DOHH2 (cell line): Measurements from ENCODE around the gene LMO7.

Source experiments
- H3F3A ChIP-seq: fragments of 200-600 bp; sonication (generic), shearing (Covaris generic); 2 replicates; pipeline ENCODE4 v1.6.0; 2016; ENCODE audit warnings: antibody characterized with exemption, mild to moderate bottlenecking; ENCODE audit not compliant: control insufficient read depth, insufficient read depth
- H3K27ac ChIP-seq: fragments of 200-600 bp; sonication (generic); 2 replicates; pipeline ENCODE4 v1.5.1; 2014; ENCODE audit warnings: low read depth, mild to moderate bottlenecking, low read length, moderate library complexity
- H3K27me3 ChIP-seq: fragments of 200-600 bp; sonication (generic); 2 replicates; pipeline ENCODE4 v1.6.1; 2014; ENCODE audit warnings: mild to moderate bottlenecking, low read length, mixed read lengths; ENCODE audit not compliant: control insufficient read depth
- H3K36me3 ChIP-seq: fragments of 200-600 bp; sonication (generic); 2 replicates; pipeline ENCODE4 v1.6.1; 2014; ENCODE audit warnings: mild to moderate bottlenecking, low read length, moderate library complexity, mixed read lengths; ENCODE audit not compliant: control insufficient read depth
- H3K4me1 ChIP-seq: fragments of 200-600 bp; sonication (generic); 2 replicates; pipeline ENCODE4 v1.6.1; 2014; ENCODE audit warnings: mild to moderate bottlenecking, low read length, mixed read lengths; ENCODE audit not compliant: control insufficient read depth
- H3K4me2 ChIP-seq: fragments of 200-600 bp; sonication (generic); 2 replicates; pipeline ENCODE4 v1.6.0; 2014; ENCODE audit warnings: mild to moderate bottlenecking, low read length, moderate library complexity
- H3K4me3 ChIP-seq: fragments of 200-600 bp; sonication (generic); 2 replicates; pipeline ENCODE4 v1.5.1; 2014; ENCODE audit warnings: mild to moderate bottlenecking, low read length, mixed read lengths
- H3K79me2 ChIP-seq: fragments of 200-600 bp; sonication (generic); 2 replicates; pipeline ENCODE4 v1.6.1; 2014; ENCODE audit warnings: mild to moderate bottlenecking, low read length, mixed read lengths; ENCODE audit not compliant: control insufficient read depth
- H3K9me2 ChIP-seq: fragments of 200-600 bp; sonication (generic); replicated peaks from 2 replicates; pipeline ENCODE4 v1.6.1; 2014; ENCODE audit warnings: mild to moderate bottlenecking, low read length, mixed read lengths; ENCODE audit not compliant: control insufficient read depth
- H3K9me3 ChIP-seq: fragments of 200-600 bp; sonication (generic); 2 replicates; pipeline ENCODE4 v1.6.1; 2014; ENCODE audit warnings: antibody characterized with exemption, low read length, mixed read lengths; ENCODE audit not compliant: control insufficient read depth, insufficient read depth
- H4K20me1 ChIP-seq: fragments of 200-600 bp; sonication (generic); 2 replicates; pipeline ENCODE4 v1.6.0; 2014; ENCODE audit warnings: low read depth, mild to moderate bottlenecking, antibody characterized with exemption, low read length, moderate library complexity; ENCODE audit not compliant: control insufficient read depth, insufficient read depth
- CTCF ChIP-seq: fragments of 200-600 bp; sonication (generic); IDR thresholded peaks from one replicate; pipeline ENCODE4 v1.5.1; 2014; ENCODE audit warnings: antibody characterized with exemption, mild to moderate bottlenecking, low read depth, low read length; ENCODE audit not compliant: poor library complexity, severe bottlenecking
- EZH2phosphoT487 ChIP-seq: fragments of 200-600 bp; sonication (generic); IDR thresholded peaks from 2 replicates; pipeline ENCODE4 v1.6.1; 2017; ENCODE audit warnings: borderline replicate concordance, mild to moderate bottlenecking, antibody characterized with exemption, low read length, moderate library complexity, mixed read lengths

LMO7 gene

DNA sequence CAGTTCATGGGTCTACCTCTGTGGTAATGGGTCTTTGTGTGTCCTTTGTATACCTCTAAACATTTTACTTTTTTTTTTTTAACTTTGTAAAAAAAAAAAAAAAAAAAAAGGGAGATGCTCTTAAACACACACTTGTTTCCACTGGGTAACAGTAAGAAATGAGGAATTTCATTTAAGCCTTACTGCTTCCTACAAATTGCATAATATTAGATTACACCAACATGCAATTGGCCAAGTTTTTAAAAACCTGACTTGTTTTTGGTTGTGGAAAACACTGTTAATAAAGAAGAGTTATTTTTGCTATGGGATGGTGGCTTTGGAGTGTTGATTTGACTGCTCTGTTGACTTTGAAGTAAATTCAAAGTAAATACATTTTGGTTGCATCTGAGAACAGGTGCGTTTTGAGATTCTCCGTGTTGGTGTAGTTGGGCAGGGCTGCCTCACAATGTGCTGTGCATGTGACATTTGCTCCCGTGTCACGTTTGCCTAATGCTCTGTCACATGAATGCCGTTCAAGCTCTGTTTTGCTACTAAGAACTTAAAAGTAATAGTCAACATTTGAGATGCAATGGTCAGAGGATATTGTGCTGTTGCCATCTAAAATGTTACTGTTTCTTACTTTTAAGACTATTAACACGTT, 202.4 kb downstream of the LMO7 start:
- Histone ChIP-seq H3K27ac (no peak overlapping the region), H3K4me3 (no peak overlapping the region), H4K20me1 (no peaks in the 10 kb centered on the region), H3K9me2 (no peaks in the 10 kb centered on the region), H3K79me2 (no peaks in the 10 kb centered on the region), H3K4me2 (no peak overlapping the region), H3F3A (no peaks in the 10 kb centered on the region), H3K36me3 (peaks cover 11% of the 10 kb centered on the region), H3K4me1 (no peaks in the 10 kb centered on the region), H3K9me3 (no peaks in the 10 kb centered on the region), H3K27me3 (no peaks in the 10 kb centered on the region)
- TF ChIP-seq CTCF, result no peak
- no peak for TF ChIP-seq EZH2phosphoT487

- Histone ChIP-seq H3F3A (no peaks in the 10 kb centered on the region), H3K27me3 (no peaks in the 10 kb centered on the region), H3K36me3 (peaks cover 11% of the 10 kb centered on the region), H3K27ac (no peak overlapping the region), H3K4me3 (no peak overlapping the region), H3K79me2 (no peaks in the 10 kb centered on the region), H3K9me2 (no peaks in the 10 kb centered on the region), H4K20me1 (no peaks in the 10 kb centered on the region), H3K4me2 (no peak overlapping the region), H3K9me3 (no peaks in the 10 kb centered on the region), H3K4me1 (no peaks in the 10 kb centered on the region)
- TF ChIP-seq CTCF (no peak), EZH2phosphoT487 (no peak)
Measured at GRCh38 chr13:75839406-75839805, 203.3 kb downstream of the LMO7 start.

DNA sequence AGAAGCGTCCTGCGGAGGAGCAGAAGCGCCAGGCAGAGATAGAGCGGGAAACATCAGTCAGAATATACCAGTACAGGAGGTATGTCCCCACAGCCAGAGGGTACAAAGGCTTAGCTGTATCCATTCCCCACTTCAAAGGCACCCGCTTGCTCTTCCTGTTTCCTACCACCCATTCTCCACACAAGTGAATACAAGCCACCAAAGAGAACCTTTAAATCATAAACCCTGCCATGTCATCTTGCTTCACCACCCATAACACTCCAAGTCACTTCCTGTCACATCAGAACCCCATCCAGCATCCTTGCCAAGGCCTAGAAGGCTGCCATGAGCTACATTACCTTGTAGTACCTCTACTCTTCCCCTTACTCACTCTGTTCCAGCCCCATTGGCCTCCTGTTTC, 205.8 kb downstream of the LMO7 start:
- Histone ChIP-seq H3K9me2 (no peaks in the 10 kb centered on the region), H3K36me3 (peaks cover 13% of the 10 kb centered on the region), H3K4me1 (no peaks in the 10 kb centered on the region), H3F3A (no peaks in the 10 kb centered on the region), H4K20me1 (no peaks in the 10 kb centered on the region), H3K79me2 (no peaks in the 10 kb centered on the region), H3K27me3 (no peaks in the 10 kb centered on the region), H3K9me3 (no peaks in the 10 kb centered on the region), H3K4me2 (no peak overlapping the region), H3K4me3 (no peak overlapping the region), H3K27ac (no peak overlapping the region)
- TF ChIP-seq CTCF (no peak), EZH2phosphoT487 (no peak)
